PC-3 (cell line): ENCODE data around the gene RRAS2. TPM values are rescaled to one million over a fixed set of nuclear protein-coding genes. Genes with fewer than 3 reads are reported as not detected.
A peak's percentile ranks its signal among the peaks of the same experiment; 100 is the strongest.

Experiments used
- ATAC-seq: fragments of 200-7000 bp; cut with Tn5 transposase; 2 replicates; pipeline ENCODE4 v1.9.1; 2020; ENCODE audit warnings: mild to moderate bottlenecking, moderate library complexity
- BruUV-seq: library from RNA; stranded (reverse); fragments of 400-500 nt; replicated peaks from 2 replicates; lab custom pipeline; 2021; lab: Mats Ljungman, UMichigan
- CTCF ChIA-PET: fragments of 300-600 bp; sonication (Branson Sonifier 250); formaldehyde crosslinking; loops from one replicate; lab custom pipeline; 2022; ENCODE audit warnings: antibody characterized with exemption; lab: Charles Lee
- POLR2A ChIA-PET: fragments of 300-600 bp; sonication (Branson Sonifier 250); formaldehyde crosslinking; loops from one replicate; lab custom pipeline; 2022; ENCODE audit warnings: antibody characterized with exemption; ENCODE audit not compliant: unreplicated experiment; lab: Charles Lee
- DNase-seq: peaks from one replicate; pipeline ENCODE4 v3.0.0-alpha.2; 2015
- H2AFZ ChIP-seq: fragments of 300-600 bp; sonication (generic); 2 replicates; pipeline ENCODE4 v1.6.0; 2016; ENCODE audit warnings: antibody characterized with exemption, low read length
- H3F3A ChIP-seq: fragments of 300-600 bp; sonication (generic); one replicate; pipeline ENCODE4 v1.6.0; 2017; ENCODE audit warnings: antibody characterized with exemption, low read length, control low read depth, mild to moderate bottlenecking; ENCODE audit not compliant: unreplicated experiment
- H3K27ac ChIP-seq: fragments of 300-600 bp; sonication (generic); 2 replicates; pipeline ENCODE4 v1.5.1; 2016; ENCODE audit warnings: mild to moderate bottlenecking, low read length
- H3K27me3 ChIP-seq: fragments of 300-600 bp; sonication (generic); 2 replicates; pipeline ENCODE4 v1.6.1; 2016; ENCODE audit warnings: low read length, mixed read lengths
- H3K36me3 ChIP-seq: fragments of 300-600 bp; sonication (generic); 2 replicates; pipeline ENCODE4 v1.6.1; 2016; ENCODE audit warnings: low read depth, mixed run types, low read length, mixed read lengths
- H3K4me1 ChIP-seq: fragments of 300-600 bp; sonication (generic); 2 replicates; pipeline ENCODE4 v1.5.1; 2016; ENCODE audit warnings: low read length; ENCODE audit not compliant: insufficient read depth
- H3K4me2 ChIP-seq: fragments of 300-600 bp; sonication (generic); 2 replicates; pipeline ENCODE4 v1.6.0; 2016; ENCODE audit warnings: low read length
- H3K4me3 ChIP-seq: fragments of 300-600 bp; sonication (generic); 2 replicates; pipeline ENCODE4 v1.5.1; 2016; ENCODE audit warnings: mild to moderate bottlenecking, low read length, mixed read lengths
- H3K79me2 ChIP-seq: fragments of 300-600 bp; sonication (generic); 2 replicates; pipeline ENCODE4 v1.6.1; 2017; ENCODE audit warnings: low read length, mixed read lengths
- H3K9ac ChIP-seq: fragments of 300-600 bp; sonication (generic); 2 replicates; pipeline ENCODE4 v1.6.0; 2016; ENCODE audit warnings: mild to moderate bottlenecking, low read length
- H3K9me2 ChIP-seq: fragments of 300-600 bp; sonication (generic); replicated peaks from 2 replicates; pipeline ENCODE4 v1.6.1; 2016; ENCODE audit warnings: mixed run types, low read length, mixed read lengths
- H3K9me3 ChIP-seq: fragments of 300-600 bp; sonication (generic); 2 replicates; pipeline ENCODE4 v1.6.1; 2016; ENCODE audit warnings: low read length, mixed read lengths
- H4K20me1 ChIP-seq: fragments of 300-600 bp; sonication (generic); 2 replicates; pipeline ENCODE4 v1.6.1; 2016; ENCODE audit warnings: low read length, mixed read lengths
- CTCF ChIP-seq: fragments of 300-600 bp; sonication (generic); conservative IDR thresholded peaks from 2 replicates; pipeline ENCODE4 v1.5.1; 2017; ENCODE audit warnings: antibody characterized with exemption, low read depth, mild to moderate bottlenecking, low read length
- EZH2 ChIP-seq: fragments of 300-600 bp; sonication (generic); IDR thresholded peaks from one replicate; pipeline ENCODE4 v1.6.1; 2017; ENCODE audit warnings: antibody characterized with exemption, mild to moderate bottlenecking, low read length; ENCODE audit not compliant: unreplicated experiment
- EZH2phosphoT487 ChIP-seq: fragments of 300-600 bp; sonication (generic); IDR thresholded peaks from 2 replicates; pipeline ENCODE4 v1.6.1; 2018; ENCODE audit warnings: mild to moderate bottlenecking, antibody characterized with exemption, low read length, borderline replicate concordance
- intact Hi-C: fragments of 100-400 bp; cut with micrococcal nuclease; formaldehyde crosslinking; loops from 2 replicates; pipeline ENCODE4 v1.9.0; 2023
- total RNA-seq: library from RNA; depleted of rRNA; stranded (reverse); fragments of >200 nt; gene quantifications from 2 replicates; pipeline ENCODE4 v1.2.3, GENCODE V29; 2014

The RRAS2 gene
- total RNA-seq, 1 experiment from 2014 or later = 58.6 TPM

GRCh38 chr11:14327116-14327515 lies 31.9 kb downstream of the RRAS2 start:
- TF ChIP-seq EZH2phosphoT487 (no peak), CTCF (no peak), EZH2 (no peak)
- no TSS peak for BruUV-seq
- Histone ChIP-seq H3K36me3 (no peaks in the 10 kb centered on the region), H3K4me1 (peaks cover 20% of the 10 kb centered on the region), H3K9ac (no peak overlapping the region), H3K4me2 (no peak overlapping the region), H3K9me2 (no peaks in the 10 kb centered on the region), H3K27ac (no peak overlapping the region), H4K20me1 (no peaks in the 10 kb centered on the region), H3K27me3 (no peaks in the 10 kb centered on the region), H3F3A (no peaks in the 10 kb centered on the region), H3K79me2 (peaks cover 86% of the 10 kb centered on the region), H3K9me3 (no peaks in the 10 kb centered on the region), H2AFZ (no peak overlapping the region), H3K4me3 (no peak overlapping the region)
- ATAC-seq (no peak), DNase-seq (no peak)
- ChIA-PET POLR2A (no interaction called here), CTCF (no interaction called here)
- intact Hi-C loops = no loop called here

GRCh38 chr11:14323118-14323676 lies 35.8 kb downstream of the RRAS2 start:
- Histone ChIP-seq H3K9me2 (no peaks in the 10 kb centered on the region), H3K4me2 (no peak overlapping the region), H3K4me1 (peaks cover 36% of the 10 kb centered on the region), H3K9me3 (no peaks in the 10 kb centered on the region), H3K4me3 (no peak overlapping the region), H3K9ac (no peak overlapping the region), H3F3A (no peaks in the 10 kb centered on the region), H3K27ac (no peak overlapping the region), H3K27me3 (no peaks in the 10 kb centered on the region), H3K36me3 (no peaks in the 10 kb centered on the region), H2AFZ (no peak overlapping the region), H4K20me1 (0 out of 2 replicates have a peak, but pooled peaks cover 4% of the 10 kb centered on the region), H3K79me2 (peaks cover 76% of the 10 kb centered on the region)
- ChIA-PET POLR2A (no interaction called here), CTCF (no interaction called here)
- TF ChIP-seq CTCF (no peak), EZH2phosphoT487 (no peak), EZH2 (no peak)
- DNase-seq = no peak
- no peak for ATAC-seq
- intact Hi-C loops = loop anchor here (2.0 kb wide), 1 partner anchor 14 kb away; no protein-coding TSS in a partner anchor
- BruUV-seq = no TSS peak

- Histone ChIP-seq H4K20me1 (0 out of 2 replicates have a peak, but pooled peaks cover 4% of the 10 kb centered on the region), H3F3A (no peaks in the 10 kb centered on the region), H3K27ac (peak overlapping the region; percentile 10; the same call in 1 of the 2 replicates), H2AFZ (no peak overlapping the region), H3K36me3 (no peaks in the 10 kb centered on the region), H3K4me2 (no peak overlapping the region), H3K79me2 (peaks cover 73% of the 10 kb centered on the region), H3K9me2 (no peaks in the 10 kb centered on the region), H3K4me3 (no peak overlapping the region), H3K27me3 (no peaks in the 10 kb centered on the region), H3K9me3 (no peaks in the 10 kb centered on the region), H3K4me1 (peaks cover 43% of the 10 kb centered on the region), H3K9ac (no peak overlapping the region)
- DNase-seq (no peak), ATAC-seq (no peak)
- intact Hi-C loops = loop anchor here (2.0 kb wide), 1 partner anchor 14 kb away; no protein-coding TSS in a partner anchor
- no peak for TF ChIP-seq CTCF
- TF ChIP-seq EZH2 = no peak
- TF ChIP-seq EZH2phosphoT487 = no peak
- no TSS peak for BruUV-seq
- POLR2A ChIA-PET = no interaction called here
- CTCF ChIA-PET = no interaction called here
Measured at GRCh38 chr11:14322510-14322909, 36.5 kb downstream of the RRAS2 start.
